22Rv1 (cell line): ENCODE results near the gene ALG2.
"Not testable (repeated sequence)": the region's sequence is repeated elsewhere in the genome, so short reads cannot be mapped to it uniquely, and the experiment has no call there.

ENCODE experiments used
- CTCF ChIP-seq: fragments of 450-650 bp; IDR thresholded peaks from 2 replicates; pipeline ENCODE4 v1.5.1; 2017; ENCODE audit warnings: mild to moderate bottlenecking
- ZFX ChIP-seq: fragments of 450-650 bp; IDR thresholded peaks from 2 replicates; pipeline ENCODE4 v1.6.1; 2017; ENCODE audit warnings: antibody characterized with exemption, borderline replicate concordance

- not testable (repeated sequence) for TF ChIP-seq ZFX, CTCF
Measured at GRCh38 chr9:99237849-99238248, 16.1 kb upstream of the ALG2 start.
